K562 (cell line): ENCODE measurements around the gene PAX2. TPM values are rescaled to one million over a fixed set of nuclear protein-coding genes. Genes with fewer than 3 reads are reported as not detected.

Source experiments
- ATAC-seq: fragments of 200-7000 bp; cut with Tn5 transposase; 3 replicates; pipeline ENCODE4 v1.9.1; 2020; ENCODE audit warnings: moderate library complexity
- BruUV-seq: library from RNA; stranded (reverse); fragments of 400-500 nt; replicated peaks from 2 replicates; lab custom pipeline; 2021; lab: Mats Ljungman, UMichigan
- CTCF ChIA-PET: fragments of 300-600 bp; formaldehyde crosslinking; extraction: SDS; loops from one replicate; lab custom pipeline; 2021; ENCODE audit warnings: low intra/inter-chr PET ratio; lab: Yijun Ruan, JAX
- POLR2A ChIA-PET: fragments of 300-600, 350-650 bp; sonication (Branson Sonifier 250); formaldehyde crosslinking; extraction: SDS; loops from one replicate; lab custom pipeline; 2021; ENCODE audit warnings: antibody characterized with exemption, inconsistent platforms; lab: Yijun Ruan, JAX
- DNase-seq, 4 experiments: peaks; one replicate each; pipeline versions ENCODE4 v3.0.0 to v3.0.0-alpha.2; 2011 to 2018; ENCODE audit warnings: low spot score in 3 of 4, mixed read lengths in 3 of 4; ENCODE audit errors: extremely low read depth in 1 of 4
- FAIRE-seq: peaks from 2 replicates; lab custom pipeline; 2011; peaks lifted over from hg19 to GRCh38; lab: Jason Lieb, UNC
- H2AFZ ChIP-seq: 2 replicates; pipeline ENCODE4 v1.6.0; 2011; ENCODE audit warnings: low read depth, low read length, control low read depth, inconsistent platforms
- H3K27ac ChIP-seq: fragments of 200-600 bp; 3 replicates; pipeline ENCODE4 v1.8.0; 2011; ENCODE audit warnings: low read depth, mild to moderate bottlenecking, control low read depth, inconsistent platforms, low read length, moderate library complexity, mixed read lengths; ENCODE audit errors: extremely low read depth
- H3K27me3 ChIP-seq, 2 experiments: fragments of 300-600 bp in 1 of 2; 2 replicates in 1 of 2; 3 replicates in 1 of 2; pipeline versions ENCODE4 v1.6.0 to v1.8.0; 2011; ENCODE audit warnings: inconsistent platforms in 2 of 2, low read length in 2 of 2, mild to moderate bottlenecking in 1 of 2, mixed read lengths in 1 of 2, moderate library complexity in 1 of 2; ENCODE audit not compliant: control insufficient read depth in 2 of 2, insufficient read depth in 2 of 2
- H3K36me3 ChIP-seq: fragments of 300-600 bp; 3 replicates; pipeline ENCODE4 v1.8.0; 2011; ENCODE audit warnings: mild to moderate bottlenecking, low read length, inconsistent platforms; ENCODE audit not compliant: control insufficient read depth, insufficient read depth
- H3K4me1 ChIP-seq, 2 experiments: fragments of 200-600 bp in 1 of 2; replicated peaks in 1 of 2; 2 replicates in 1 of 2; 3 replicates in 1 of 2; pipeline versions ENCODE4 v1.5.1 to v1.8.0; 2011; ENCODE audit warnings: inconsistent platforms in 2 of 2, low read length in 2 of 2, mild to moderate bottlenecking in 1 of 2, mixed read lengths in 1 of 2, moderate library complexity in 1 of 2; ENCODE audit not compliant: control insufficient read depth in 2 of 2, insufficient read depth in 2 of 2
- H3K4me2 ChIP-seq: 2 replicates; pipeline ENCODE4 v1.6.1; 2011; ENCODE audit warnings: low read length, control low read depth, inconsistent platforms, mixed read lengths; ENCODE audit not compliant: insufficient read depth
- H3K4me3 ChIP-seq: fragments of 200-600 bp; sonication (generic), shearing (Covaris generic); 2 replicates; pipeline ENCODE4 v1.5.1; 2016; ENCODE audit warnings: control low read depth, inconsistent platforms
- H3K79me2 ChIP-seq: fragments of 200-600 bp; 3 replicates; pipeline ENCODE4 v1.8.0; 2011; ENCODE audit warnings: low read length, inconsistent platforms; ENCODE audit not compliant: control insufficient read depth, insufficient read depth
- H3K9ac ChIP-seq, 2 experiments: 2 replicates each; pipeline versions ENCODE4 v1.6.0 to v1.6.1; 2011; ENCODE audit warnings: low read depth in 2 of 2, low read length in 2 of 2, control low read depth in 1 of 2, inconsistent platforms in 1 of 2, mild to moderate bottlenecking in 1 of 2, mixed read lengths in 1 of 2; ENCODE audit not compliant: insufficient read depth in 1 of 2
- H3K9me1 ChIP-seq: one replicate; pipeline ENCODE4 v1.6.0; 2011; ENCODE audit warnings: inconsistent platforms, mild to moderate bottlenecking, low read length, moderate library complexity; ENCODE audit not compliant: control insufficient read depth, insufficient read depth
- H3K9me3 ChIP-seq: replicated peaks from 2 replicates; pipeline ENCODE4 v1.5.1; 2011; ENCODE audit warnings: low read depth, low read length, inconsistent platforms; ENCODE audit not compliant: control insufficient read depth, insufficient read depth
- H4K20me1 ChIP-seq: replicated peaks from 2 replicates; pipeline ENCODE4 v1.6.1; 2011; ENCODE audit warnings: low read length, inconsistent platforms, mixed read lengths; ENCODE audit not compliant: control insufficient read depth, insufficient read depth
- BHLHE40 ChIP-seq: IDR thresholded peaks from 2 replicates; pipeline ENCODE4 v1.6.1; 2011; ENCODE audit warnings: low read length, improper control_type of control experiment
- CREB1 ChIP-seq, 2 experiments: sonication (generic) in 1 of 2; formaldehyde crosslinking in 1 of 2; IDR thresholded peaks; 2 replicates each; pipeline versions ENCODE4 v1.6.1 to v1.8.0; 2012 to 2022; ENCODE audit warnings: inconsistent platforms in 1 of 2, mild to moderate bottlenecking in 1 of 2, missing genetic modification reagents in 1 of 2, moderate library complexity in 1 of 2
- CSDE1 ChIP-seq, 2 experiments: fragments of 450-650 bp; IDR thresholded peaks; 2 replicates each; pipeline ENCODE4 v1.6.1; 2016; ENCODE audit warnings: mild to moderate bottlenecking in 1 of 2
- HLTF ChIP-seq: fragments of 450-650 bp; IDR thresholded peaks from 2 replicates; pipeline ENCODE4 v1.6.1; 2016
- IRF2 ChIP-seq: sonication (generic); formaldehyde crosslinking; IDR thresholded peaks from 2 replicates; pipeline ENCODE4 v1.8.1; 2022; ENCODE audit warnings: mild to moderate bottlenecking, missing genetic modification reagents
- LEF1 ChIP-seq: fragments of 450-650 bp; IDR thresholded peaks from 2 replicates; pipeline ENCODE4 v1.6.1; 2016; ENCODE audit warnings: mild to moderate bottlenecking
- MTA2 ChIP-seq: fragments of 450-650 bp; IDR thresholded peaks from 2 replicates; pipeline ENCODE4 v1.6.1; 2016; ENCODE audit warnings: low read depth
- SMARCE1 ChIP-seq: fragments of 450-650 bp; IDR thresholded peaks from 2 replicates; pipeline ENCODE4 v1.7.1; 2016; ENCODE audit warnings: mild to moderate bottlenecking
- ZNF280A ChIP-seq: fragments of 450-650 bp; IDR thresholded peaks from 2 replicates; pipeline ENCODE4 v1.6.1; 2018; ENCODE audit warnings: mild to moderate bottlenecking, low read depth; ENCODE audit not compliant: partially characterized antibody
- ZNF395 ChIP-seq: fragments of 200-800 bp; sonication (Bioruptor generic); IDR thresholded peaks from 2 replicates; pipeline ENCODE4 v1.6.1; 2017; ENCODE audit warnings: missing genetic modification characterization, missing compliant biosample characterization
- ZNF512 ChIP-seq: IDR thresholded peaks from 2 replicates; pipeline ENCODE4 v1.6.1; 2016; ENCODE audit warnings: missing genetic modification characterization, missing compliant biosample characterization
- ZSCAN29 ChIP-seq: fragments of 450-650 bp; IDR thresholded peaks from 2 replicates; pipeline ENCODE4 v1.6.1; 2017
- WGBS: fragments of 100-300 bp; shearing (Covaris generic); methylation state at CpG from one replicate; pipeline ENCODE4 v1.1.6; 2016; ENCODE audit warnings: low coverage, mixed read lengths; ENCODE audit not compliant: insufficient coverage; ENCODE audit errors: missing lambda C conversion rate; 5-methylcytosine and 5-hydroxymethylcytosine counted together
- in situ Hi-C: fragments of 300-500 bp; cut with MboI; formaldehyde crosslinking; loops from 4 replicates; pipeline ENCODE4 v1.15.0; 2018; ENCODE audit warnings: inconsistent platforms, mixed read lengths
- intact Hi-C: fragments of 100-400 bp; cut with micrococcal nuclease; formaldehyde crosslinking; loops from 2 replicates; pipeline ENCODE4 v1.14.2; 2022
- polyA plus RNA-seq, 8 experiments: library from polyadenylated mRNA; depleted of rRNA in 4 of 8; stranded (reverse) in 5 of 8; unstranded in 3 of 8; fragments of >200 nt; fragmentation: Nextera tagmentation in 2 of 8; fragmentation: Illumina TruSeq in 1 of 8; extraction: Ambion mirVana in 2 of 8; extraction: Trizol in 1 of 8; gene quantifications; 2 replicates each; pipeline versions ENCODE4 v1.2.1 to v1.2.3, GENCODE V29; 2011 to 2014; ENCODE audit warnings: inconsistent platforms in 1 of 8, missing spikeins in 1 of 8
- total RNA-seq, 7 experiments: library from RNA; depleted of rRNA in 6 of 7; stranded (reverse); fragments of >200 nt in 6 of 7; fragmentation: Illumina TruSeq in 2 of 7; extraction: Trizol in 2 of 7; gene quantifications; 2 replicates each; pipeline versions ENCODE4 v1.2.1 to v1.2.3, GENCODE V29; 2011 to 2021; ENCODE audit warnings: low replicate concordance in 1 of 7
- TF ChIP-seq, protein P1 (sequence below): sonication (generic); formaldehyde crosslinking; IDR thresholded peaks from 2 replicates; pipeline ENCODE4 v1.9.0; 2022; ENCODE audit warnings: mild to moderate bottlenecking, missing genetic modification reagents
- TF ChIP-seq, protein P2 (sequence below): fragments of 450-650 bp; formaldehyde crosslinking; IDR thresholded peaks from 2 replicates; pipeline ENCODE4 v1.4.0; 2020; ENCODE audit warnings: mild to moderate bottlenecking, moderate library complexity
- TF ChIP-seq, protein P3 (sequence below), 2 experiments: fragments of 450-650 bp in 1 of 2; sonication (generic) in 1 of 2; formaldehyde crosslinking; conservative IDR thresholded peaks; 2 replicates each; pipeline versions ENCODE4 v1.4.0 to v1.8.1; 2020 to 2022; ENCODE audit warnings: mild to moderate bottlenecking in 1 of 2, missing genetic modification reagents in 1 of 2

Gene PAX2
- total and polyA plus RNA-seq, 9 of the 15 experiments (the other 6 are each of a cell fraction or from before 2014, with no cell fraction given) = not detected

- TF ChIP-seq ZNF395 (CRISPR knock-in tag) = no peak
Observed at GRCh38 chr10:100802196-100802595, 56.8 kb downstream of the PAX2 start (continued).

GRCh38 chr10:100802607-100803006, 57.2 kb downstream of the PAX2 start:
- Histone ChIP-seq H3K9ac (no peak overlapping the region), H3K4me3 (no peak overlapping the region), H3K79me2 (no peaks in the 10 kb centered on the region), H3K4me2 (no peak overlapping the region), H3K9me1 (no peaks in the 10 kb centered on the region), H4K20me1 (0 out of 2 replicates have a peak, but pooled peaks cover 2% of the 10 kb centered on the region), H3K36me3 (no peaks in the 10 kb centered on the region), H3K9me3 (no peaks in the 10 kb centered on the region), H3K27ac (no peak overlapping the region), H3K4me1 (no peaks in the 10 kb centered on the region), H2AFZ (no peak overlapping the region), H3K27me3 (peaks cover 3 to 33% of the 10 kb centered on the region in 2 experiments; a peak in 3 of 5 replicates)
- no TSS peak for BruUV-seq
- ATAC-seq (no peak), DNase-seq (no peak), FAIRE-seq (no peak)
- WGBS = 1% methylated on average over 9 of the region's 10 CpGs
- in situ Hi-C loops = no loop called here
- intact Hi-C loops = no loop called here
- CTCF ChIA-PET = no interaction called here
- POLR2A ChIA-PET = interaction anchor here (0.8 to 1.8 kb wide), 4 partner anchors 9 to 76 kb away, joined by 3 to 6 read pairs (median 3); no protein-coding TSS in a partner anchor
- TF ChIP-seq HLTF (no peak), ZNF280A (no peak), CSDE1 (IDR thresholded peaks at IDR 0.05) (no peak), MTA2 (no peak), SMARCE1 (no peak), ZNF512 (no peak), ZSCAN29 (no peak), BHLHE40 (no peak), CREB1 (IDR thresholded peaks at IDR 0.05) (no peak), CREB1 (CRISPR knock-in tag; IDR thresholded peaks at IDR 0.05) (no peak), IRF2 (CRISPR knock-in tag) (no peak), LEF1 (no peak)
- TF ChIP-seq, protein P1, sequence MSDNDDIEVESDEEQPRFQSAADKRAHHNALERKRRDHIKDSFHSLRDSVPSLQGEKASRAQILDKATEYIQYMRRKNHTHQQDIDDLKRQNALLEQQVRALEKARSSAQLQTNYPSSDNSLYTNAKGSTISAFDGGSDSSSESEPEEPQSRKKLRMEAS (CRISPR knock-in tag) = no peak
- TF ChIP-seq, protein P2, sequence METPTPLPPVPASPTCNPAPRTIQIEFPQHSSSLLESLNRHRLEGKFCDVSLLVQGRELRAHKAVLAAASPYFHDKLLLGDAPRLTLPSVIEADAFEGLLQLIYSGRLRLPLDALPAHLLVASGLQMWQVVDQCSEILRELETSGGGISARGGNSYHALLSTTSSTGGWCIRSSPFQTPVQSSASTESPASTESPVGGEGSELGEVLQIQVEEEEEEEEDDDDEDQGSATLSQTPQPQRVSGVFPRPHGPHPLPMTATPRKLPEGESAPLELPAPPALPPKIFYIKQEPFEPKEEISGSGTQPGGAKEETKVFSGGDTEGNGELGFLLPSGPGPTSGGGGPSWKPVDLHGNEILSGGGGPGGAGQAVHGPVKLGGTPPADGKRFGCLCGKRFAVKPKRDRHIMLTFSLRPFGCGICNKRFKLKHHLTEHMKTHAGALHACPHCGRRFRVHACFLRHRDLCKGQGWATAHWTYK = no peak
- TF ChIP-seq, protein P3, sequence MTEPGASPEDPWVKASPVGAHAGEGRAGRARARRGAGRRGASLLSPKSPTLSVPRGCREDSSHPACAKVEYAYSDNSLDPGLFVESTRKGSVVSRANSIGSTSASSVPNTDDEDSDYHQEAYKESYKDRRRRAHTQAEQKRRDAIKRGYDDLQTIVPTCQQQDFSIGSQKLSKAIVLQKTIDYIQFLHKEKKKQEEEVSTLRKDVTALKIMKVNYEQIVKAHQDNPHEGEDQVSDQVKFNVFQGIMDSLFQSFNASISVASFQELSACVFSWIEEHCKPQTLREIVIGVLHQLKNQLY (CRISPR knock-in tag; conservative IDR thresholded peaks at IDR 0.05) = no peak
